Right lung (tissue), 5 donors: ENCODE results near the gene UMODL1. TPM values are rescaled to one million over a fixed set of nuclear protein-coding genes. Genes with fewer than 3 reads are reported as not detected.

Source experiments
- DNase-seq, 2 donors: peaks; one replicate each; pipeline ENCODE4 v3.0.0-alpha.2; 2013
- polyA plus RNA-seq, 5 donors: library from polyadenylated mRNA; unstranded; fragments of 120-200 nt; gene quantifications; one replicate each; pipeline versions ENCODE4 v1.2.1 to v1.2.3, GENCODE V29; 2013; ENCODE audit warnings: inconsistent platforms in 1 of 5, low replicate concordance in 1 of 5; ENCODE audit not compliant: insufficient read length in 5 of 5, insufficient read depth in 1 of 5

UMODL1 gene
- polyA plus RNA-seq, 5 donors: 0.10 to 0.35 (median 0.33) TPM

DNA sequence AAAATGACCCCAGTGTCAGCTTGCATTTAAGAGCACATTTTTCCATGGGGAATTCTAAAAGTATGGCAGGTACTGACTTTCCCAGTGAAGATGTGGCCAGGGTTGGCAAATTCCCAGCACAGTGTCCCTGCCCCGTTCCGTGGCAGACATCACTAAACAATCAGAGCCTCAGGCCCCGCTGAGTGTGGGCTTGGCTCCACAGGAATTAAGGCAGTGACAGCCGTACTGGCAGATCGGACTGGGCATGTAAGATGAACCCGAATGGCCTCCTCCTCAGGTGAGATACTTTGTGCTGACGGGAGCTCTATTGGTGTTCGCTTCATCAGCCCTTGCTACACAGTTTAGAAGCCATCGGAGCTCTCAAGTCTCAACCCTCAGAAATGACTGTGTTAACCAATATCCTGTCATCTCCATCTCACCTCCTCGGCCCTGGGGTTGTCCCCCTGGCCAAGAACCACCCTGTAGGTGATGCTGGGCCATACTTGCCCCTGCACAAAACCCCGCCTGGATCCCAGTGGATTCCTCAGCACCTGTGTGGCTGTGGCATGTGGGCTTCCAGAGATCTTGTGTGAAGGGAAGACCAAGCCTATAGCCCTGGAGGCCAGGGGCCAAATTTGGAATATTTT is 118.9 kb downstream of the UMODL1 start:
- DNase-seq: no peak

GRCh38 chr21:42190486-42190863 is 119.4 kb downstream of the UMODL1 start:
- no peak for DNase-seq

DNA sequence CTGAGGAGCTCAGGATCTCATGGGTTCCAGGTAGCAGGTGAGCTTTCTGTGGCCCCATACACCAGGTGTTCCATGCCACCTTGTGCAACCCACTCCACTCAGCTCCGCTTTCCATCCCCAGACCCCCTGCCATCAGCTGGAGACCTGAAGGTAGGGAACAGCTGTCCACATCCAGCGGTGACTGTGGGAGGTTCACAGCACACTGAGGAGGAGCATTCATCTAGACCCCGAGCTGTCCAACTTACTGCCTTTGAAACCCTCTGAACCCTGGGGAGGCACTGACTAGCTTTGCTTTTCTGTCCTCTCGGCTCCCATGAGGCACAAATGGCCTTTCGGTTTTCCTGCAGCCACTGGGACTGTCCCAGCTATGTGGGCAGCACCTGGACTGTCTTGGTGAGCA is 119.9 kb downstream of the UMODL1 start:
- no peak for DNase-seq

DNA sequence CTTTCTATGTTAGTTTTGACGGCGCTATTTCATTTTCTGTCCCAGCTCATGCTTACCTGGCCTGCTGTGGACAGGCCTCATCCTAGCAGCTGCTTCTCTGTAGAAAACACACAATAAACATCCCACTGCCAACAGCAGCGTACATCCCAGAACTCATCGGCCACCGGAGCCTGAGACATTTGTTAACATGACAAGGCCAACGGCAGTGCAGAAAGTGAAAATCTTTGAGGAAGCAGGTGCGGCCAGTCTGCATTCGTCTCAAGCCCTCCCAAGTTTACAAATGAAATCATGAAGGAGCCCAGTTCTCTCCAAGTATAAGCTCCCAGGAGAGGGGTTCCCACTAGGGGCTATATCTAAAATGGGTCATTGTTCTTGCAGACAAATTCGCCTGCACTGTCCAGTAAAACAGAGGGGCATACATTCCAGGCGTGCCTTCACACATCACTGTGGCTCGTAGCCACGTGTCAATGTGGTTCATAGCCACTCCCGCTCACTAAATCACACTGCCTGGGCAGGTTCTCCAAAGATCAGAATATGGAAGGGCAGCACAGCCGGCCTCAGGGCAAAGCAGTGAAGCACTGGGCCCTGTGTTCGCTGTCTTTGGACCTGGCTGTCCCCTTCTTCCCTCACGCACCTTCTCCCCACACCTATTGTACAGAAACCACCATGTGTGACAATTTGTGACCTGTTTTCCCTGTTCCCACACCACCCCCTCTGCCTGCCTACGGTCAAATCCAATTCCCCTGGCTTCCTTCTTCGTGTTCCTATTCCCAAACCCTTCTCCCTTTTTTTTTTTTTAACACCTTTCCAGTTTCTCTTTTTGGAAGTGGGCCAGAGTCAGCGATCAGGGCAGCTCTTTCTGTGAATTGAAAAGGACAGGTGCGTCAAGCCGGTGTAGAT is 120.8 kb downstream of the UMODL1 start:
- DNase-seq: no peak

Other genes starting within 250 kb of the UMODL1 start
- 1 to 10 TPM; 5.5 to 7.4 (median 6.4) TPM for gene PRDM15, start 192.0 kb upstream of the UMODL1 start, polyA plus RNA-seq
- 10 to 100 TPM; 13.8 to 23.3 (median 19.5) TPM for gene C2CD2, start 117.3 kb upstream of the UMODL1 start, polyA plus RNA-seq
- gene ZBTB21, start 61.0 kb upstream of the UMODL1 start, polyA plus RNA-seq: 10 to 100 TPM in 3 of 5 donors, 1 to 10 TPM in 2; 7.7 to 11.9 (median 10.6) TPM
- 10 to 100 TPM in 1 of 5 donors, 1 to 10 TPM in 4; 6.7 to 10.1 (median 8.8) TPM for gene ABCG1, start 147.8 kb downstream of the UMODL1 start, polyA plus RNA-seq
- gene TFF3, start 244.1 kb downstream of the UMODL1 start, polyA plus RNA-seq: 10 to 100 TPM in 4 of 5 donors, 1 to 10 TPM in 1; 6.2 to 22.5 (median 13.1) TPM